COLO668 (cell line): ENCODE measurements around the gene COTL1.

Experiments used
- DNase-seq: peaks from one replicate; lab custom pipeline; 2025; ENCODE audit not compliant: unreplicated experiment; lab: John Stamatoyannopoulos, UW

The COTL1 gene

DNA sequence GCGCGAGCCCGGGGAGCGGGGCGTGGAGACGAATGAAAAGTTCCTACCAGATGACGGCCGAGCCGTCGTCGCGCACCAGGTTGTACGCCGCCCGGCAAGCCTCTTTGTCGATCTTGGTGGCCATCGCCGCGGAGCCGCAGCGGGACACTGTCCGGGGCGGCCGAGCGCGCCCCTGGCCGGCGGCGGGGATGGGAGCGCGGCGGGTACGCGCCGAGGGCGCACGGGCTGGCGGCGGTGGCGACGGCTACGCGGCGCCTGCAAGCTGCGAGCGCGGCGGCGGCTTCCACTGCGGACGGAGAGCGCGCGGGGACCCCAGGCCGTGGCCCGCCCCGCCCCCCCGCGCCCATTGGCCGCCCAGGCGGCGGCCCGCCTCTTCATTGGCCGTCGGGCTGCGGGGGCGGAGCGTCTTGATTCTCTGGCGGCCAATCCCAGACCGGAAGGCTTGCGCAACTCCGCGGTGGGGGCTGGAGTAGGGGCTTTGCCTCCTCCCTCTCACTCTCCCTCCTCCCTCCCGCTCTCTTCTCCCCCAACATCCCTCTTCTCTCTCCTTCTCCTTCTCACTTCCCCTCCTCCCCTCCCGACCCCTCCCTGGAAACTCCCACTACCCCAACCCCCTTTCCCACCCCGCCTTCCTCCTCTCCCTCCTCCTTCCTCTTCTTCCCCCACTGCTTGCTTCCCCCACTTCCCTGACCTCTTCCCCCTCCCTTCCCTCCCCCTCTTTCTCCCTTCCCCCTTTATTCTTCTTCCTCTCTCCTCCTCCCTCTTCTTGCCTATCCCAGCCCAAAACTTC lies at the start of gene COTL1:
Gene COTL1, minus strand, starts transcription at position 288 of the 790 bp plus-strand sequence. Its CDS starts 164 bp downstream, at position 124.
- peak; percentile 96 for DNase-seq

- no peak for DNase-seq
Observed at GRCh38 chr16:84665843-84666242, 48.0 kb upstream of the COTL1 start.

GRCh38 chr16:84665359-84665758 lies 47.5 kb upstream of the COTL1 start:
- no peak for DNase-seq

DNA sequence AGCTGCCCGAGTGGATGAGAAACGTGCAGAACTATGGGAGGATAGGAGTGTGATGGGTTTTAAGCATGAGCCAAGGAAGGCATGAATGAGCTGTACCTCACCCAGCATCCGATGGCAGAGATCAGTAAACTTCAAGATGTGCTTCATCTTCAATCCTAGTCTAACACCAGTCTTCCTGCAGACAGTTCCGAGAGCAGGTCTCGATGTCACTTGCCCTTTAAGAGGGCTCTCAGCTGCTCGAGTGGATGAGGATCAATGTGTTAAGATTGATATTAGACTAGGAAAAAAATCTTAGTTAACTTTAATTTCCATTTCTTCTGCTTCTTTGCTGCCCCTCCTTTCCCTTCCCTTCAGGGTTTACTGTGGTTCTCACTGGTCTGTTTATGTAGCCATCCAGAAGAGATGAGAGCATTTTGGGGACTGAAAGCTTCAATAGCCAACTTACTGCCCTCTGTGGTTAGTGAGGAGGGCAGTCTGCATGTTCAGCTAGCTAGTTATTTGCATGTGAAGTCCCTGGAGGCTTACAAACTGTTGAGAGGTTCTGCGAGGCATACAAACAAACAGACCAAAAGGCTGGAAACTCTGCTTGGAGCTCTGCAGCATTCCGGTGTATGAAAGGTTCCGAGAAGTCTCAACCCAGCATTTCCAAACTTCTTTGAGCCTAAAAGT lies 45.7 kb upstream of the COTL1 start:
- DNase-seq: no peak

GRCh38 chr16:84662471-84662870 lies 44.6 kb upstream of the COTL1 start:
- DNase-seq: no peak

DNA sequence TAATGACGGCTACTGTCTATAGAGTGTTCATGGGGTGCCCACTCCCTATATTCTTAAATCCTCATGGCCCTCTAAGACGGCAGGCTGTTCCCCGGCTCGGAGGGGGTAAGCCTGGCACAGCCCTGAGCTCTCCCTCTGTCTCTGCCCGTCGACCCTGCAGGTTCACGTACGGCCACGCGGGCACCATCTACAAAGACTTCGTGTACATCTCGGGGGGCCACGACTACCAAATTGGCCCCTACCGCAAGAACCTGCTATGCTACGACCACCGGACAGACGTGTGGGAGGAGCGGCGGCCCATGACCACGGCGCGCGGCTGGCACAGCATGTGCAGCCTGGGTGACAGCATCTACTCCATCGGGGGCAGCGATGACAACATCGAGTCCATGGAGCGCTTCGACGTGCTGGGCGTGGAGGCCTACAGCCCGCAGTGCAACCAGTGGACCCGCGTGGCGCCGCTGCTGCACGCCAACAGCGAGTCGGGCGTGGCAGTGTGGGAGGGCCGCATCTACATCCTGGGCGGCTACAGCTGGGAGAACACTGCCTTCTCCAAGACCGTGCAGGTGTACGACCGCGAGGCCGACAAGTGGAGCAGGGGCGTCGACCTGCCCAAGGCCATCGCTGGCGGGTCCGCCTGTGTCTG lies 43.7 kb upstream of the COTL1 start:
- no peak for DNase-seq

DNA sequence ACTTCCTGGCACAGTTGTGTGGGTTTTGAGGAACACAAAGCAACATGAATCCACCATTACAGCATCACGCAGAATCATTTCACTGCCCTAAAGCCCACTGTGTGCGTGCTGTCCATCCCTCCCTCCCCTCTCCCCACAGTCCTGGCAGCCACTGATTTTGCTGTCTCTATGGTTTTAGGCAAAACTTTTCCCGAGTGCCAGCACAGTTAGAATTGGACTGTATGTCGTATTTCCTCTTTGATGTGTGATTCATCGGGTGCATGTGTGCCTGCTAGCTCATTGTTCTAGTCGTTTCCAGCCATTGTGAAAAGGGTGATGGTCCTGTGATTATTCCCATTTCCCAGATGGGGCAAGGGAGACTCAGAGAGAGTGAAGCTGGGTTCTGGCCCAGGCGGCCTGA lies 43.1 kb upstream of the COTL1 start:
- no peak for DNase-seq

- no peak for DNase-seq
Observed at GRCh38 chr16:84659656-84660300, 41.9 kb upstream of the COTL1 start.

- no peak for DNase-seq
Observed at GRCh38 chr16:84658690-84659089, 40.8 kb upstream of the COTL1 start.

GRCh38 chr16:84657229-84657837 lies 39.5 kb upstream of the COTL1 start:
- no peak for DNase-seq

DNA sequence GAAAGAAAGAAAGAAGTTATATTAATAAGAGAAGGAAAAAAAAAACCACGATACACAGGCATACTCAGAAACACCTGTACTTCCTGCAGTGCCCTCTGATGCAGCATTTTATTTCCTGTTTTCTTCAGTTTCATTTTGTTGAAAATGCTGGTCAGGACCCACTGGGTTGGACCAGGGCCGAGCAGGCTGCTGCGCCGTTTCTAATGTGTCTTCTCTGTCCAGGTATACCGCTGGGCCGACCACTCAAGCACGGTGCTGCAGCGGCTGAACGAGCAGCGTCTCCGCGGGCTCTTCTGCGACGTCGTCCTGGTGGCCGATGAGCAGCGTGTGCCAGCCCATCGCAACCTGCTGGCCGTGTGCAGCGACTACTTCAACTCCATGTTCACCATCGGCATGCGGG lies 38.8 kb upstream of the COTL1 start:
- DNase-seq: no peak

- DNase-seq: no peak
Observed at GRCh38 chr16:84654998-84655397, 37.1 kb upstream of the COTL1 start.

GRCh38 chr16:84654238-84654637 lies 36.4 kb upstream of the COTL1 start:
- DNase-seq: no peak

DNA sequence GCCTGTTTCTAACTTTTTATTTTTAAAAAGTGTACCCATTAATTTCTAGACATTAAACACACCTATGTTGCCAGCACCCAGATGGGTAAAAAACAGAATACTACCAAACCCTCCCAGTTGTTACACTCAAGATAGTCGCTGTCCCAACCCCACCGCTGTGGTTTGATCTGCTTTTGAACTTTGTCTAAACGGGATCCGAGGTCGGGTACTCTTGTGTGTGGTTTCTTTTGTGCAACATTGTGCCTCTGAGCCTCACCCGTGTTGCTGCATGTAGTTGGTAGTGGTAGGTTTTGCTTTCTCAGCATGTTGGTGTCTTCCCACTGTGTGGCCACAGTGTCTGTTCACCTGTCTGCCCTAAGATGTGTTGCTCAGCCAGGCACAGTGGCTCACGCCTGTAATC lies 34.7 kb upstream of the COTL1 start:
- no peak for DNase-seq

DNA sequence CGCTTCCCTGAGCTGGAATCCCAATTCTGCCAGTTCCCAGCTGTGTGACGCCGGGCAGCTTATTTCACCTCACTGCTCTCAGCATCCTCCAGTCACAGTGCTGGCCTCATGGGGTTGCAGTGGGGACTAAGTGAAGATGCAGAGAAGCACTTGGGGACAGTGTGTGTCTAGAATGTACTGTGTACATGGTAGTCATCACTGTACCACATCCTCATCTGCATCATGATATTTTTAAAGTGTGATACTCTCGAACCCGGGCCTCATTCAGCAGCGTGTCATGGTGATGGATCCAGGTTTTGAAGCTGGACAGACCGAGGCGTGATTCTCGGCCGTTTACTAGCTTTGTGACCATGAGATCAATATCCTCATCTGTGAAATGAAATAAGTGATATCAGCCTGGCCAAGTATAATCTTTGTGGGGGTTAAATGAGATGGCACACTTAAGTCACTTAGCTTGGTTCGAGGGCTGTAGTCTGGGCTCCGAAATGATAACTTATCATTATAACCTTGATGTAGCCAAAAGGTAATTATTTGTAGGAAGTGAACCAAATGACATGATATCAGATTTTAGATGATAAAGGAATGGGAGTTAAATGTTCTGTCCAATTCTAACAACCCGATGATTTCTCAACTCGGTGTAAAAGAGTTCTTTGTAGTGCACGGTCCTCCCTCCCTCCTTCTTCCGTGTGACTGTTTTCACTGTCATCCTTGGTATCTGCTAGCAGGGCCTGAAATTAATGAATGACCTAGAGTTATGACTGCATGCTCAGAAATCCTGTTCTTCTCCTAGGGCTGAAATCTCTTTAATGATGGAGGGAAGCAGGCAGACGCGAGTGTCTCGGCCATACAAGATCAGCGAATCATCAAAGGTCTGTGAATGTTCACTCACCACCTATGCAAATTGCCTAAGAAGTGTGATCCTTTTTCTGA lies 32.4 kb upstream of the COTL1 start:
- no peak for DNase-seq

- DNase-seq: no peak
Observed at GRCh38 chr16:84649511-84649861, 31.6 kb upstream of the COTL1 start.

- peak; percentile 67 for DNase-seq
Observed at GRCh38 chr16:84648595-84649510, 31.0 kb upstream of the COTL1 start.

- DNase-seq: peak; percentile 73
Observed at GRCh38 chr16:84647828-84648594, 30.1 kb upstream of the COTL1 start, which contains the start of gene KLHL36. KLHL36 (plus strand) TSS chr16:84648511; CDS start chr16:84650868, 2,357 bp downstream.
